SU-DHL-6 (cell line): ENCODE measurements around the gene LLGL2.
A peak's percentile ranks its signal among the peaks of the same experiment; 100 is the strongest.

Source experiments
- EZH2phosphoT487 ChIP-seq: fragments of 200-600 bp; sonication (generic), shearing (Covaris generic); conservative IDR thresholded peaks from 2 replicates; pipeline ENCODE4 v1.6.1; 2018; ENCODE audit warnings: mild to moderate bottlenecking, antibody characterized with exemption, low read length, moderate library complexity, mixed read lengths
- TF ChIP-seq, protein P1 (sequence below): fragments of 200-600 bp; sonication (generic); IDR thresholded peaks from one replicate; pipeline ENCODE4 v1.5.1; 2017; ENCODE audit warnings: antibody characterized with exemption, mild to moderate bottlenecking, low read length, moderate library complexity; ENCODE audit not compliant: insufficient read depth, poor library complexity, severe bottlenecking

- TF ChIP-seq, protein P1, sequence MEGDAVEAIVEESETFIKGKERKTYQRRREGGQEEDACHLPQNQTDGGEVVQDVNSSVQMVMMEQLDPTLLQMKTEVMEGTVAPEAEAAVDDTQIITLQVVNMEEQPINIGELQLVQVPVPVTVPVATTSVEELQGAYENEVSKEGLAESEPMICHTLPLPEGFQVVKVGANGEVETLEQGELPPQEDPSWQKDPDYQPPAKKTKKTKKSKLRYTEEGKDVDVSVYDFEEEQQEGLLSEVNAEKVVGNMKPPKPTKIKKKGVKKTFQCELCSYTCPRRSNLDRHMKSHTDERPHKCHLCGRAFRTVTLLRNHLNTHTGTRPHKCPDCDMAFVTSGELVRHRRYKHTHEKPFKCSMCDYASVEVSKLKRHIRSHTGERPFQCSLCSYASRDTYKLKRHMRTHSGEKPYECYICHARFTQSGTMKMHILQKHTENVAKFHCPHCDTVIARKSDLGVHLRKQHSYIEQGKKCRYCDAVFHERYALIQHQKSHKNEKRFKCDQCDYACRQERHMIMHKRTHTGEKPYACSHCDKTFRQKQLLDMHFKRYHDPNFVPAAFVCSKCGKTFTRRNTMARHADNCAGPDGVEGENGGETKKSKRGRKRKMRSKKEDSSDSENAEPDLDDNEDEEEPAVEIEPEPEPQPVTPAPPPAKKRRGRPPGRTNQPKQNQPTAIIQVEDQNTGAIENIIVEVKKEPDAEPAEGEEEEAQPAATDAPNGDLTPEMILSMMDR = peak; percentile 84
- TF ChIP-seq EZH2phosphoT487 = no peak
Measured at GRCh38 chr17:75504347-75505151, 20.9 kb upstream of the LLGL2 start.
